ENCODE data around the gene USP36. TPM values are rescaled to one million over a fixed set of nuclear protein-coding genes. Genes with fewer than 3 reads are reported as not detected.

USP36 gene
- total RNA-seq, 2 experiments from 2014 or later, result 489 to 494 TPM

GRCh38 chr17:78818152-78818846, 22.3 kb downstream of the USP36 start:
- H3K4me1 ChIP-seq (ENCODE audit: insufficient read depth, low read length), result peaks cover 60% of the 10 kb centered on the region
- H3K27me3 ChIP-seq (ENCODE audit: control insufficient read depth in 1 of 2, insufficient read depth in 2 of 2, low read length in 2 of 2), result no peaks in the 10 kb centered on the region
- Mint-ChIP-seq H3K9me3 (no peaks in the 10 kb centered on the region), H3K27ac (peak overlapping the region; percentile 91), H3K4me3 (peak overlapping the region; percentile 71), H3K27me3 (no peaks in the 10 kb centered on the region), H3K36me3 (ENCODE audit: low read depth) (peaks cover 93% of the 10 kb centered on the region), H3K4me1 (ENCODE audit: low read depth) (peaks cover 61% of the 10 kb centered on the region)
- TF ChIP-seq, protein P1, sequence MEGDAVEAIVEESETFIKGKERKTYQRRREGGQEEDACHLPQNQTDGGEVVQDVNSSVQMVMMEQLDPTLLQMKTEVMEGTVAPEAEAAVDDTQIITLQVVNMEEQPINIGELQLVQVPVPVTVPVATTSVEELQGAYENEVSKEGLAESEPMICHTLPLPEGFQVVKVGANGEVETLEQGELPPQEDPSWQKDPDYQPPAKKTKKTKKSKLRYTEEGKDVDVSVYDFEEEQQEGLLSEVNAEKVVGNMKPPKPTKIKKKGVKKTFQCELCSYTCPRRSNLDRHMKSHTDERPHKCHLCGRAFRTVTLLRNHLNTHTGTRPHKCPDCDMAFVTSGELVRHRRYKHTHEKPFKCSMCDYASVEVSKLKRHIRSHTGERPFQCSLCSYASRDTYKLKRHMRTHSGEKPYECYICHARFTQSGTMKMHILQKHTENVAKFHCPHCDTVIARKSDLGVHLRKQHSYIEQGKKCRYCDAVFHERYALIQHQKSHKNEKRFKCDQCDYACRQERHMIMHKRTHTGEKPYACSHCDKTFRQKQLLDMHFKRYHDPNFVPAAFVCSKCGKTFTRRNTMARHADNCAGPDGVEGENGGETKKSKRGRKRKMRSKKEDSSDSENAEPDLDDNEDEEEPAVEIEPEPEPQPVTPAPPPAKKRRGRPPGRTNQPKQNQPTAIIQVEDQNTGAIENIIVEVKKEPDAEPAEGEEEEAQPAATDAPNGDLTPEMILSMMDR (IDR thresholded peaks at IDR 0.05), result no peak
- POLR2A ChIA-PET, result interaction anchor here (0.8 to 5.1 kb wide), 23 partner anchors 10 to 860 kb away, joined by 3 to 58 read pairs (median 7); partner anchors contain the start of genes TNRC6C and USP36
- H3K27ac ChIP-seq (ENCODE audit: low read depth in 1 of 2, low read length in 2 of 2), result peak overlapping the region; percentile 76 to 79
- H3K36me3 ChIP-seq (ENCODE audit: insufficient read depth, low read length), result peaks cover 85% of the 10 kb centered on the region
- DNase-seq (peak in 1 of 14 experiments; percentile 13), ATAC-seq (ENCODE audit: poor library complexity) (no peak)
- CTCF ChIA-PET, result interaction anchor here (1.1 to 3.7 kb wide), 3 partner anchors 13 to 41 kb away, joined by 3 to 11 read pairs (median 10); no protein-coding TSS in a partner anchor
- no peak overlapping the region for H3K4me3 ChIP-seq (ENCODE audit: low read length)
- no peaks in the 10 kb centered on the region for H3K9me3 ChIP-seq (ENCODE audit: control insufficient read depth in 1 of 2, insufficient read depth in 1 of 2, low read length in 2 of 2)
- intact Hi-C loops (cut with DNase I, micrococcal nuclease), result loop anchor here (5.0 kb wide), 2 partner anchors 36 to 71 kb away; partner anchors contain the start of gene CYTH1 (in 1 of the 2)

- Histone ChIP-seq H3K36me3 (ENCODE audit: insufficient read depth, low read length) (peaks cover 86% of the 10 kb centered on the region), H3K27me3 (ENCODE audit: control insufficient read depth in 1 of 2, insufficient read depth in 2 of 2, low read length in 2 of 2) (no peaks in the 10 kb centered on the region), H3K4me3 (ENCODE audit: low read length) (no peak overlapping the region), H3K9me3 (ENCODE audit: control insufficient read depth in 1 of 2, insufficient read depth in 1 of 2, low read length in 2 of 2) (no peaks in the 10 kb centered on the region), H3K4me1 (ENCODE audit: insufficient read depth, low read length) (peaks cover 64% of the 10 kb centered on the region), H3K27ac (ENCODE audit: low read depth in 1 of 2, low read length in 2 of 2) (peak overlapping the region; percentile 76 to 79)
- peak overlapping the region; percentile 91 for H3K27ac Mint-ChIP-seq
- POLR2A ChIA-PET, result interaction anchor here (0.5 to 5.1 kb wide), 4 partner anchors 10 to 69 kb away, joined by 3 to 58 read pairs (median 17); partner anchors contain the start of gene USP36
- CTCF ChIA-PET, result interaction anchor here (1.2 to 3.7 kb wide), 4 partner anchors 12 to 92 kb away, joined by 4 to 11 read pairs (median 6); no protein-coding TSS in a partner anchor
- intact Hi-C loops (cut with DNase I, micrococcal nuclease), result loop anchor here (1.0 to 5.0 kb wide), 4 partner anchors 11 to 70 kb away; partner anchors contain the start of gene CYTH1 (in 1 of the 2)
- peaks cover 93% of the 10 kb centered on the region for H3K36me3 Mint-ChIP-seq (ENCODE audit: low read depth)
- H3K4me1 Mint-ChIP-seq (ENCODE audit: low read depth), result peaks cover 57% of the 10 kb centered on the region
- H3K9me3 Mint-ChIP-seq, result no peaks in the 10 kb centered on the region
- peak; percentile 80 for ATAC-seq (ENCODE audit: poor library complexity)
- TF ChIP-seq, protein P1 (IDR thresholded peaks at IDR 0.05), result no peak
- peak in 12 of 14 experiments; percentile 38 to 93 (median 60) for DNase-seq
- H3K4me3 Mint-ChIP-seq, result peak overlapping the region; percentile 80
- H3K27me3 Mint-ChIP-seq, result no peaks in the 10 kb centered on the region
Observed at GRCh38 chr17:78817123-78817522, 23.5 kb downstream of the USP36 start.

DNA sequence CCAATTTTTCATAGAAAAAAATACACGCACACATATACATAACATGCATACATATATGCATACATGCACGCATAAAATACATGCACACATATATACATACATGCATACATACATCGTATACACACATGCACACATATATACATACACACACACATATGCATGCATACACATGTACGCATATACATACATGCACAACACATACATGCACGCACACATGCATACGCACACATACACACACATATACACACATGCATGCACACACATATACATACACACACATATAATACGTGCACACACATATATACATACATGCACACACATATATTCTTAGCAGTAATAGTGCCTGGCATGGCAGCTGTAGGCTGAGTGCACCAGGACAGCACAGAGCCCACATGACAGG, 24.9 kb downstream of the USP36 start:
- TF ChIP-seq, protein P1 (IDR thresholded peaks at IDR 0.05), result no peak
- peak overlapping the region; percentile 28 for H3K4me3 Mint-ChIP-seq
- H3K27ac ChIP-seq (ENCODE audit: low read depth in 1 of 2, low read length in 2 of 2), result no peak overlapping the region
- peaks cover 89% of the 10 kb centered on the region for H3K36me3 ChIP-seq (ENCODE audit: insufficient read depth, low read length)
- H3K4me3 ChIP-seq (ENCODE audit: low read length), result no peak overlapping the region
- peaks cover 92% of the 10 kb centered on the region for H3K36me3 Mint-ChIP-seq (ENCODE audit: low read depth)
- ChIA-PET POLR2A (no interaction called here), CTCF (interaction anchor here (0.6 kb wide), 1 partner anchor 24 kb away, joined by 3 read pairs; no protein-coding TSS in a partner anchor)
- H3K9me3 Mint-ChIP-seq, result no peaks in the 10 kb centered on the region
- H3K4me1 ChIP-seq (ENCODE audit: insufficient read depth, low read length), result peaks cover 57% of the 10 kb centered on the region
- H3K4me1 Mint-ChIP-seq (ENCODE audit: low read depth), result peaks cover 53% of the 10 kb centered on the region
- no peaks in the 10 kb centered on the region for H3K27me3 Mint-ChIP-seq
- ATAC-seq (ENCODE audit: poor library complexity) (no peak), DNase-seq (no peak)
- peak overlapping the region; percentile 79 for H3K27ac Mint-ChIP-seq
- H3K9me3 ChIP-seq (ENCODE audit: control insufficient read depth in 1 of 2, insufficient read depth in 1 of 2, low read length in 2 of 2), result no peaks in the 10 kb centered on the region
- intact Hi-C loops (cut with DNase I, micrococcal nuclease), result loop anchor here (5.0 kb wide), 2 partner anchors 33 to 68 kb away; partner anchors contain the start of gene CYTH1 (in 1 of the 2)
- no peaks in the 10 kb centered on the region for H3K27me3 ChIP-seq (ENCODE audit: control insufficient read depth in 1 of 2, insufficient read depth in 2 of 2, low read length in 2 of 2)

All from CD4-positive, alpha-beta T cell (primary cell).